HG02642 (cell line): ENCODE measurements around the gene SHISA6.
"Not testable (repeated sequence)": the region's sequence is repeated elsewhere in the genome, so short reads cannot be mapped to it uniquely, and the experiment has no call there.

Experiments used
- ATAC-seq: cut with Tn5 transposase; IDR thresholded peaks from one replicate; pipeline ENCODE4 v1.9.1; 2021; ENCODE audit warnings: mild to moderate bottlenecking; ENCODE audit not compliant: unreplicated experiment, poor library complexity

The SHISA6 gene

GRCh38 chr17:11301874-11302273, 60.9 kb downstream of the SHISA6 start:
- ATAC-seq, result not testable (repeated sequence)

DNA sequence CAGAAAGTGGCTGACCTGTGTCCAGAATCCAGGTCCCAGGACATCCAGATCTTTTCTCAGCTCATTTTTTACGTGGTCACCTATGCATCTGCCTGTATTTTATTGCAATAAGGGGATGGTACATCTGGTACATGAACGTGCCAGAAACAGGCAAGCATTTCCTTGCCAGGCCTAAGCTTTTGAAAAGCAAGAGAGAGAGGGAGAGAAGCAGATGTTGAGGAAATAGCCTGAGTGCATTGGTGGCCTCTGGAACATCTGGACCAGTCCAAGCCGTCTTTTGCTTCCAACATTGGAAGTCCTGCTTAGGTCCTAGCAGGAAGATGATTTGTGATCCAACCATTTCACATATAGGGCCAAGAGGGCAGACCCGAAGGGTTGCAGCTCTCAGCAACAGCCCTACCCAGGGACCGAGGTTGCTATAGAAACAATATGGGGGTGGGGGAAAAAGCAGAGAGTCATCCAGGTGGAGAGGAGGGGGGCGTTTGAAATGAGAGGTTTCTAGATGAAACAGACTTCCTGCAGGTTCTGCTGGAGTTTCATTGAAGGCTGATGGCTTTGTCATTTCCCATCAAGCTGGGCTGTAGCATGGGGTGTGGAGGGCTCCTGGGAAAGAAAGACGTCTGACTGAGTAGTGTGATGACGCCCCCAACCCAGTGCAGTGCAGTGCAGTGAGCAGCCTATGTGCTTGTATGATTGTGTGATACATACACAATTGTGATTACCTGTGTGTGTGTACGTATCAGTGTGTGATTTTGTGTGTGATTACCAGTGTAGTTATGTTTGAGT, 61.6 kb downstream of the SHISA6 start:
- no peak for ATAC-seq

DNA sequence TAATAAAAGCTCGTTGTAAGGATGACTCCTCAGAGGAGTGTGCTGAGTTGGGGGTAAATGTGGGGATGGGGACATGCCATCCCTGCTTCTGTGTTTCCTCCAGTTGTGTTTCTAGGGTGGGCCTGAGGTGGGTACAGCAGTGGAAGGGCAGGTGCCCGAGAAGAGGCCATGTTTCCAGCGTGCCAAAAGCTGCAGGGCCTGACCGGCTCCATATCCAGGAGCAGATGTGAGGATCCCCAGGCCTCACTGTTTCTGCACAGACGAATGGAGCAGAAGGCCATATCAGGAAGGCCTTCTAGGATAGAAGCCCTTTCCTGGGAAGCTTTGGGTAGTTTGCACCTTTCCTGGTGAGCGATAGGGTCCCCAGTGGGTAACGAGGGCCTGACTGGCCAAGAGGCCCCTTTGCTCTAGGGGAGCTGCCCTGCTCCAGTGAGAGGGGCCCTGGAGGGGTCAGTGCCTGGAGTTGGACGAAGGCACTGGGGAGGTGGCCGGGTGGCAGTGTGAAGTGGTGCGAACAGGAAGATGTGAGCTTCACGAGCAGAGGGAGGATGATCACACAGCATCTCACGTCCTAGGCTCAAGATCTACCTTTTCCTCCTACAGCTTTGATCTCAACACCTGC, 62.9 kb downstream of the SHISA6 start:
- ATAC-seq, result no peak

DNA sequence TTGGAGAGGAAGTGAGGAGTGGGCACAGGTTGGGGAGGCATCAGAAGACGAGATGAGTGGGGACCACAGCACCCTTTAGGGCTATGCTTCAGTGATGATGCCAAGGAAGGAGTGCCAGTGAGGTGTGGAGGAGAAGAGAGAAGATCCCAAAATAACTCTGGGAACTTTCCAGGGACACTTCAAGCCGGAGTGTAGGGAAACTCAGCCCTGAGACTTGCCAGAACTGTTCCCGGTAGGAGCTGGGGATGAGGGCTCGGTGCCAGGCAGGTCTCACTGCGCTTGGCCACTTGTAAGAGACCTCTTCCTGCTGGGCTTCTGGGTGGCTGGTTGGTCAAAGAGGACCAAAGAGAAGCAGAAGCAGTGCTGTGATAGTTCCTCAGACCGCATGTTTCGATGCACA, 63.6 kb downstream of the SHISA6 start:
- ATAC-seq, result no peak

- no peak for ATAC-seq
These were observed 64.5 kb downstream of the SHISA6 start for GRCh38 chr17:11305524-11305923.

GRCh38 chr17:11308531-11308930, 67.5 kb downstream of the SHISA6 start:
- ATAC-seq, result no peak

DNA sequence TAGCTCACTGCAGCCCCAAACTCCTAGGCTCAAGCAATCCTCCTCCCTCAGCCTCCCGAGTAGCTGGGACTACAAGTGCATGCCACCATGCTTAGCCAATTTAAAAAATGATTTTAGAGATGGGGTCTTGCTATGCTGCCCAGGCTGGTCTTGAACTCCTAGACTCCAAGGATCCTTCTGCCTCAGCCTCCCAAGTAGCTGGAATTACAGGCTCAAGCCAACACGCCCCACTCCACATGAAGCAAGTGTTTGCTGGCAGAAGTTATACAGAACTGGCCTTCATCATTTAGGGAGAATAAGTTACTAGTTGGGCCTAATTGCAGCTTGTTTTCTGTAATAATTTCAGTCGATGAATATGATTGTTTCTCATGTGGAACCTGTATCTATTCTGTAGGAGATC, 68.0 kb downstream of the SHISA6 start:
- ATAC-seq, result no peak

- ATAC-seq, result no peak
These were observed 68.8 kb downstream of the SHISA6 start for GRCh38 chr17:11309850-11310249.

DNA sequence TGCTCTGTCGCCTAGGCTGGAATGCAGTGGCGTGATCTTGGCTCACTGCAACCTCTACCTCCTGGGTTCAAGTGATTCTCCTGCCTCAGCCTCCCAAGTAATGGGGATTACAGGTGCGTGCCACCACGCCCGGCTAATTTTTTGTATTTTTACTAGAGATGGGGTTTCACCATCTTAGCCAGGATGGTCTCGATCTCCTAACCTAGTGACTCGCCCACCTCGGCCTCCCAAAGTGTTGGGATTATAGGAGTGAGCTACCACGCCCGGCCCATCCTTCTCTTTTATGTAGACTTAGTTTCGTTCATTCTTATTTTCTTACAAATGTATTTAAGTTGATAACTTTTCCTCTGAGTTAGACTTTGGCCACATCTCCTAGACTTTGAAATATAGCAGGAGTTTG, 75.4 kb downstream of the SHISA6 start:
- not testable (repeated sequence) for ATAC-seq

DNA sequence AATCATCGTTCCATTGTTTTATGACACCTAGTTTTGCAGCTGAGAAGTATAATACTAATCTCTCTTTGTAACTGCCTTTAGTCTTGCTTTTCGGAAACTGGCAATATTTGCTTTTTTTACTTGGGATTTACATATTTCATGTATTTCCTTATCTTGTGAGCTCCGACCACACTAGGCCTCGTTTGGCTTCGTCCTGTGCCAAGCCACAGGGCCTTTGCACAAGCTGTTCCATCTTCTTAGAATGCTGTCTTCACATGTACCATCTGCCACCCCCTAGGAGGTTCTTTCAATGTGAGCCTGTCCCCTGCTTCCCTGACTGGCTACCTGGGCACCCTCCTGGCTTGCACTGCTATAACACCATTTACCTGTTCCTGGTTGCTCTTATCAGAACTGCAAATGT, 77.2 kb downstream of the SHISA6 start:
- no peak for ATAC-seq

DNA sequence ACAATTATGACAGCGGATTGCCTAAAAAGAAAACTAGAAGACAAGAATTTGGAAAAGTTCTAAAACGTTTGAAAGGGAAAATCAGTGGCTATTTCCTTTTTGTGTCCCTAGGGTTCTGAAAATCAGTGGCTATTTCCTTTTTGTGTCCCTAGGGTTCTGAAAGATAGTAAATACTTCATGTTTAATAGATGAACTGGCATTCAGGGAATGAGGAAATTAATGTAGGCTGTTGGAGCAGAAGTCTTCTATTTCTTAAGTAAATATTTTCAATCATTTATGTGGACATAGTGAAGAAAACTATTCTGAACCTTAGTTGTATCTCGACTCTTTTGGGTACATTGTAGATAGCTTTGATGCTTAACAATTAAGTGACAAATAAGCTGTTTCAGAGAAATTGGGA, 78.9 kb downstream of the SHISA6 start:
- ATAC-seq, result no peak

- ATAC-seq, result no peak
These were observed 83.0 kb downstream of the SHISA6 start for GRCh38 chr17:11324021-11324420.

DNA sequence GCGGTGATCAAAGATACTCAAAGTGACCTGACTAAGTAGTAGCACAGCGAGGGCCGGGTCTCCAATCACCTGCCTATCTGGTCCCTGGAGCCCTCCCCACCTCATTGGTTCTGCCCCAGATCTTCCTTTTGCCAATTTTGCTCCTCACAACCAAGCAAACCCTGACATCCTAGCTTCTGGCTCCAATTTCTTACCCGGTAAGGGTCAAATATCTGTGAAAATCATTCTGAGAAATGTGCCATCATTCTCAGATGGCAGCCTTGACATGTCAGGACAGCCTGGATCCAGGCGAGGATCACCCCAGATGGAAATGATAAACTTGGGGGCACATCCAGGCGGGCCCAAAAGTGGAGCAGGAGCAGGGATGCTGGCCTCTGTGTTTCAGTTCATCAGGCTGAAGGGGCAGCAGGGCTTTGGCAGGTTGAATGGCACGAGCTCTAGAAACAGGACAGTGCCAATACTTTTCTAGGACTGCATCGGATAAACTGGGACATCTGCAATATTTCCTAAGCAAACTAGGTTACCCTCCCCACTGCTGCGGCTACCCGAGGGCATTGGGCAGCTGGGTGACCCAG, 83.9 kb downstream of the SHISA6 start:
- ATAC-seq, result no peak

GRCh38 chr17:11326492-11326891, 85.5 kb downstream of the SHISA6 start:
- ATAC-seq, result no peak

DNA sequence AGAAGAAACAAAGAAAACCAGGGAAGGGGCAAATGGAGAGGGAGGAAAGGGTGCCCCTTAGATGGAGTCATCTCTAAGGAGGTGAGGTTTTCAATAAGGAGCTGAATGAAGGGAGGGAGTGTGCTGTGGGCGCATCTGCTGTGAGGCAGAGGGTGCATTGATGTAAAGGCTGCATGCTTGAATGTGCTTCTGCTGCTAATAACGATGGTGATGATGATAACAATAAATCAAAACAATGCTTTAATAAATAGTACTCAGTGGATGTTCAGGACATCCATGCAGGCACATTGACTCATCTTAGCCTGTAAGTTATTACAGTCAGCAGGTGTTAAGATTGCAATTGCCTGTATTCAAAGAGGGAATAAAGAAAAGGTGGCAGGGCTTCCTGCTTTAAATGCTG, 87.8 kb downstream of the SHISA6 start:
- ATAC-seq, result no peak

- no peak for ATAC-seq
These were observed 89.0 kb downstream of the SHISA6 start for GRCh38 chr17:11330006-11330405.

- no peak for ATAC-seq
These were observed 89.8 kb downstream of the SHISA6 start for GRCh38 chr17:11330826-11331225.

GRCh38 chr17:11331547-11332513, 90.8 kb downstream of the SHISA6 start:
- ATAC-seq, result no peak

DNA sequence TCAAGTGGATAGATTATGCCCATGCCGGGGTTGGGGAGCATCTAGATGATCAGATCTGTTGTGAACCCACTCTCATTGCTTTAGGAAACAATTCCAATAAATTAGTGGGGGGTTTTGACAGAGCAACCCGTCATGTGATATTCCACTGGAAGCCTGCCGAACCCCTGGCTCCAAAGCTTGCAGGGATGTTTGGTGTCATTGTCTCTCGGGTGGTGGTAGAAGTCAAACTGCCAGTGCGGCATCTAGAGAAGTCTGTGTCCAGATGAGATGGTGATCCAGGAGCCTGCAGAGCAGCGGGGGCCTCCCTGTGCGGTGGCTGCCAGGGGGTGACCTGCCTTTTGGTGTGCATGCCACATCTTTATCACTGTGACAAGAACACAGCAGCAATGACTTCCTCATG, 91.7 kb downstream of the SHISA6 start:
- ATAC-seq, result no peak

DNA sequence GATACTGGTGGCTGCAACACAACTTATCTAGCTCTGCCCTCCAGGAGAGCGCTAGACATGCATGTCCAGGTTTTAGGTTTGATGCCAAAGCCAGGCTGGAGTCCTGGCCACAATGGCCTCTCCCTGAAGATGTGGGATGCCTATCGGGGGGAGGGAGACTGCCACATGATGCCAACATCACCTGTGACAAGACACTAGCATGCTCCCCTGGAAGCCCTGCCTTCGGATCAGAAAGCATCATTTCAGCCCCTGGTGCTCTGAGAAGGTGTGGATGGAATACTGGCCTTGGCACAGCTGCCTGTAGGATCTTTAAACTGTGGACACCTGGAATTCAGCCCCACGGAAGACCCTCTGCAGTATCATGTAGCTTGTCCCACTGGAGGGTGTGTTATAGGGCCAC, 93.5 kb downstream of the SHISA6 start:
- no peak for ATAC-seq

DNA sequence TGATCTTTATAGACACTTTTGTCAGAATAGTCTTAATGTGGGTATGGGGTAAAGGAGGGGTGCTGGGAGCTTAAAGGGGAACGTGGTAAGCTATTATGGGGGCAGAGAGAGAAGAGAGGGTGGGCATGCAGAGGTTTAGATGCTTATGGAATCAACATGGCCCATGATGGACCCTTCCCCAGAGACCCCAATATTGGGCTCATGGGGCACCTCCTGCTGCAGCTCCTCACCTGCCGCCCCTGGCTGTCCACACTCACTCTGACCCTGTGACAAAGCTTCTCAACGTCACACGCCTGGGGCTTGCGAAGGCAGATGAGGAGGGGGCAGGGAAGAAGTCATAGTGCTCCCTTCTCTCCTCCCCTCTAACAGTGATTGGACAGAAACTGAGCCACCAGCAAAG, 95.3 kb downstream of the SHISA6 start:
- ATAC-seq, result no peak
